GM18951 (cell line): ENCODE results near the gene KIF26A.

Experiments
- POLR2A ChIP-seq: IDR thresholded peaks from 4 replicates; pipeline ENCODE4 v1.6.1; 2011; ENCODE audit warnings: mild to moderate bottlenecking; ENCODE audit not compliant: insufficient read length, insufficient read depth; ENCODE audit errors: extremely low read depth
- in situ Hi-C: fragments of 300-500 bp; cut with MboI; formaldehyde crosslinking; loops from one replicate; pipeline ENCODE4 v1.12.0; 2022; ENCODE audit warnings: low sequenced_read_pairs, mixed read lengths, inconsistent platforms; ENCODE audit not compliant: unreplicated experiment

KIF26A gene

GRCh38 chr14:104174051-104174450 is 35.7 kb downstream of the KIF26A start:
- TF ChIP-seq POLR2A, result no peak
- in situ Hi-C loops, result no loop called here

GRCh38 chr14:104175041-104175440 is 36.7 kb downstream of the KIF26A start:
- in situ Hi-C loops, result no loop called here
- TF ChIP-seq POLR2A, result no peak

GRCh38 chr14:104175811-104176210 is 37.4 kb downstream of the KIF26A start:
- TF ChIP-seq POLR2A, result no peak

GRCh38 chr14:104176611-104177010 is 38.2 kb downstream of the KIF26A start:
- in situ Hi-C loops, result no loop called here
- no peak for TF ChIP-seq POLR2A

More at GRCh38 chr14:104175811-104176210, 37.4 kb downstream of the KIF26A start:
- in situ Hi-C loops, result no loop called here

GRCh38 chr14:104177411-104177810 is 39.0 kb downstream of the KIF26A start:
- in situ Hi-C loops, result no loop called here

GRCh38 chr14:104178279-104178678 is 39.9 kb downstream of the KIF26A start:
- in situ Hi-C loops, result no loop called here
- TF ChIP-seq POLR2A, result no peak

More at GRCh38 chr14:104177411-104177810, 39.0 kb downstream of the KIF26A start:
- TF ChIP-seq POLR2A, result no peak

- in situ Hi-C loops, result no loop called here
- TF ChIP-seq POLR2A, result no peak
Measured at GRCh38 chr14:104179126-104179525, 40.7 kb downstream of the KIF26A start.

- TF ChIP-seq POLR2A, result no peak
- in situ Hi-C loops, result no loop called here
Measured at GRCh38 chr14:104179564-104180129, 41.3 kb downstream of the KIF26A start.

GRCh38 chr14:104180561-104181165 is 42.3 kb downstream of the KIF26A start:
- TF ChIP-seq POLR2A, result no peak
- in situ Hi-C loops, result no loop called here

GRCh38 chr14:104181761-104182530 is 43.6 kb downstream of the KIF26A start:
- in situ Hi-C loops, result no loop called here
- no peak for TF ChIP-seq POLR2A

GRCh38 chr14:104182857-104183425 is 44.6 kb downstream of the KIF26A start:
- in situ Hi-C loops, result no loop called here
- no peak for TF ChIP-seq POLR2A

- TF ChIP-seq POLR2A, result no peak
- in situ Hi-C loops, result no loop called here
Measured at GRCh38 chr14:104183796-104184195, 45.4 kb downstream of the KIF26A start.

- TF ChIP-seq POLR2A, result no peak
- in situ Hi-C loops, result no loop called here
Measured at GRCh38 chr14:104184506-104184905, 46.1 kb downstream of the KIF26A start.
